Keratinocyte (primary cell): ENCODE measurements around the gene DPH7. TPM values are rescaled to one million over a fixed set of nuclear protein-coding genes. Genes with fewer than 3 reads are reported as not detected.

ENCODE experiments used
- DNase-seq: peaks from one replicate; pipeline ENCODE4 v3.0.0-alpha.2; 2011; ENCODE audit warnings: low read depth, missing footprints, low spot score
- FAIRE-seq: peaks from 2 replicates; lab custom pipeline; 2011; peaks lifted over from hg19 to GRCh38; lab: Jason Lieb, UNC
- H2AFZ ChIP-seq: 2 replicates; pipeline ENCODE4 v1.6.0; 2012; ENCODE audit warnings: low read length, control low read depth, inconsistent platforms; ENCODE audit not compliant: control insufficient read depth
- H3K27ac ChIP-seq: 2 replicates; pipeline ENCODE4 v1.5.1; 2011; ENCODE audit warnings: low read length; ENCODE audit not compliant: control insufficient read depth, insufficient read depth
- H3K27me3 ChIP-seq: 3 replicates; pipeline ENCODE4 v1.6.0; 2011; ENCODE audit warnings: low read length; ENCODE audit not compliant: control insufficient read depth, insufficient read depth; ENCODE audit errors: extremely low read depth
- H3K36me3 ChIP-seq, 2 experiments: 2 replicates in 1 of 2; 3 replicates in 1 of 2; pipeline ENCODE4 v1.5.1; 2011; ENCODE audit warnings: low read length in 2 of 2, mild to moderate bottlenecking in 1 of 2; ENCODE audit not compliant: control insufficient read depth in 2 of 2, insufficient read depth in 2 of 2; ENCODE audit errors: extremely low read depth in 1 of 2
- H3K4me1 ChIP-seq: 3 replicates; pipeline ENCODE4 v1.5.1; 2011; ENCODE audit warnings: low read length; ENCODE audit not compliant: control insufficient read depth, insufficient read depth; ENCODE audit errors: extremely low read depth
- H3K4me2 ChIP-seq: 3 replicates; pipeline ENCODE4 v1.6.0; 2011; ENCODE audit warnings: low read depth, low read length; ENCODE audit not compliant: control insufficient read depth, insufficient read depth; ENCODE audit errors: extremely low read depth
- H3K4me3 ChIP-seq, 3 experiments: fragments of 200-600 bp in 1 of 3; sonication (generic) in 1 of 3; 2 replicates in 2 of 3; 3 replicates in 1 of 3; pipeline ENCODE4 v1.5.1; 2011 to 2016; ENCODE audit warnings: low read length in 3 of 3, mild to moderate bottlenecking in 3 of 3, control low read depth in 2 of 3, inconsistent platforms in 1 of 3, low read depth in 1 of 3, mixed read lengths in 1 of 3, mixed run types in 1 of 3, moderate library complexity in 1 of 3; ENCODE audit not compliant: control insufficient read depth in 2 of 3, insufficient read depth in 2 of 3; ENCODE audit errors: extremely low read depth in 1 of 3
- H3K79me2 ChIP-seq: 2 replicates; pipeline ENCODE4 v1.6.0; 2012; ENCODE audit warnings: low read length; ENCODE audit not compliant: control insufficient read depth, insufficient read depth
- H3K9ac ChIP-seq: 3 replicates; pipeline ENCODE4 v1.6.0; 2011; ENCODE audit warnings: low read length; ENCODE audit not compliant: control insufficient read depth, insufficient read depth; ENCODE audit errors: extremely low read depth
- H3K9me1 ChIP-seq: 3 replicates; pipeline ENCODE4 v1.6.0; 2011; ENCODE audit warnings: low read length; ENCODE audit not compliant: control insufficient read depth, insufficient read depth; ENCODE audit errors: extremely low read depth
- H3K9me3 ChIP-seq: 2 replicates; pipeline ENCODE4 v1.5.1; 2012; ENCODE audit warnings: low read depth, low read length; ENCODE audit not compliant: control insufficient read depth
- H4K20me1 ChIP-seq: 3 replicates; pipeline ENCODE4 v1.6.0; 2011; ENCODE audit warnings: low read length; ENCODE audit not compliant: control insufficient read depth, insufficient read depth; ENCODE audit errors: extremely low read depth
- EZH2 ChIP-seq: IDR thresholded peaks from one replicate; pipeline ENCODE4 v1.6.1; 2012; ENCODE audit warnings: inconsistent platforms, mild to moderate bottlenecking, low read length, moderate library complexity
- dilution Hi-C: fragments of 300-500 bp; cut with MboI; formaldehyde crosslinking; loops from one replicate; pipeline ENCODE4 v1.7.0; 2020; ENCODE audit warnings: low sequenced_read_pairs; ENCODE audit not compliant: extremely low pct_ligation_motif_present
- polyA plus RNA-seq, 5 experiments: library from polyadenylated mRNA; depleted of rRNA in 3 of 5; stranded (reverse) in 3 of 5; stranded (forward) in 1 of 5; unstranded in 1 of 5; fragments of >200 nt; gene quantifications; 1 replicate in 1 of 5; 2 replicates in 3 of 5; 3 replicates in 1 of 5; pipeline versions ENCODE4 v1.2.1 to v1.2.3, GENCODE V29; 2011 to 2012; ENCODE audit warnings: missing spikeins in 2 of 5, low read depth in 1 of 5, low replicate concordance in 1 of 5
- TF ChIP-seq, protein P1 (sequence below), 3 experiments: IDR thresholded peaks in 1 of 3; conservative IDR thresholded peaks in 1 of 3; optimal IDR thresholded peaks in 1 of 3; 2 replicates in 2 of 3; 3 replicates in 1 of 3; pipeline versions ENCODE3 to v1.5.1; 2011; ENCODE audit warnings: low read length in 3 of 3, mild to moderate bottlenecking in 3 of 3, moderate library complexity in 2 of 3, control low read depth in 1 of 3, inconsistent platforms in 1 of 3; ENCODE audit not compliant: insufficient read depth in 2 of 3; ENCODE audit errors: extremely low read depth in 1 of 3

DPH7 gene
- polyA plus RNA-seq, 1 donor (not counting 4 experiments of a cell fraction or from before 2014, with no cell fraction given) = 25.3 TPM

DNA sequence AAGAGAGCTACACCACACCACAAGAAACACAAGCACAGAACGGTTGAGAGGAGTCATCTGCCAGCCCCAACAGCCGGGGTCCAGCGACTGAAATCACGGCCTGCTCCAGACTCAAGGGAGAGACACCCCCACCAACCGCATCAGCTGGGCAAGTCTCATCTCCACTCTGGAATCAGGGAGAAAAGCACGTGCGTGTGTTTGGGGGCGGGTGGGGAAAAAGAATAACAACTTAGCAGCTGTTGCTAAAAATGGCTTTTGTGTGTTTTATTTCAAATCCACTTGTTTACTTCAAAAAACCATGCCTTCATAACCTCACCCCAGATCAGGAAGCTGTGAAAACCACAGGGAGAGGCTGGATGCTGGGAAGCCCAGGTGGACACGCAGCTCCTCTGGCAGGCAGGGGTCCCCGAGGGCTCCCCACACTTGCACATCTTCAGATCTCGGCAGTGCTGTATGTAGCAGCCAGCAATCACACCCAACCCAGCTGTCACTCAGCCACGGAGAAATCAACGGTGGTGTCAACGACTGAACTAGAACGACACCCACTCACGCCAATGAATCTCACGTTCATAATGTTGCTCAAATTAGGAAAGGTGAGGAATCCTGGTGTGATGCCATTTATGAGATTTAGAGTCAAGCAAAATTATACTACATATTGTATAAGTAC, 47.5 kb downstream of the DPH7 start:
- Histone ChIP-seq H3K4me2 (no peak overlapping the region), H3K9ac (no peak overlapping the region), H3K9me3 (no peaks in the 10 kb centered on the region), H3K27me3 (no peaks in the 10 kb centered on the region), H3K4me1 (no peaks in the 10 kb centered on the region), H3K9me1 (no peaks in the 10 kb centered on the region), H3K4me3 (no peak overlapping the region), H3K27ac (no peak overlapping the region), H3K36me3 (no peaks in the 10 kb centered on the region), H3K79me2 (no peaks in the 10 kb centered on the region), H2AFZ (no peak overlapping the region), H4K20me1 (no peaks in the 10 kb centered on the region)
- no peak for FAIRE-seq
- TF ChIP-seq EZH2 = no peak
- TF ChIP-seq, protein P1, sequence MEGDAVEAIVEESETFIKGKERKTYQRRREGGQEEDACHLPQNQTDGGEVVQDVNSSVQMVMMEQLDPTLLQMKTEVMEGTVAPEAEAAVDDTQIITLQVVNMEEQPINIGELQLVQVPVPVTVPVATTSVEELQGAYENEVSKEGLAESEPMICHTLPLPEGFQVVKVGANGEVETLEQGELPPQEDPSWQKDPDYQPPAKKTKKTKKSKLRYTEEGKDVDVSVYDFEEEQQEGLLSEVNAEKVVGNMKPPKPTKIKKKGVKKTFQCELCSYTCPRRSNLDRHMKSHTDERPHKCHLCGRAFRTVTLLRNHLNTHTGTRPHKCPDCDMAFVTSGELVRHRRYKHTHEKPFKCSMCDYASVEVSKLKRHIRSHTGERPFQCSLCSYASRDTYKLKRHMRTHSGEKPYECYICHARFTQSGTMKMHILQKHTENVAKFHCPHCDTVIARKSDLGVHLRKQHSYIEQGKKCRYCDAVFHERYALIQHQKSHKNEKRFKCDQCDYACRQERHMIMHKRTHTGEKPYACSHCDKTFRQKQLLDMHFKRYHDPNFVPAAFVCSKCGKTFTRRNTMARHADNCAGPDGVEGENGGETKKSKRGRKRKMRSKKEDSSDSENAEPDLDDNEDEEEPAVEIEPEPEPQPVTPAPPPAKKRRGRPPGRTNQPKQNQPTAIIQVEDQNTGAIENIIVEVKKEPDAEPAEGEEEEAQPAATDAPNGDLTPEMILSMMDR (optimal IDR thresholded peaks at IDR 0.05 in 1 of 3, IDR thresholded peaks at IDR 0.05 in 1 of 3, conservative IDR thresholded peaks at IDR 0.05 in 1 of 3; ENCODE audit: extremely low read depth in 1 of 3, insufficient read depth in 2 of 3, low read length in 3 of 3) = no peak
- DNase-seq = no peak
- dilution Hi-C loops = no loop called here

DNA sequence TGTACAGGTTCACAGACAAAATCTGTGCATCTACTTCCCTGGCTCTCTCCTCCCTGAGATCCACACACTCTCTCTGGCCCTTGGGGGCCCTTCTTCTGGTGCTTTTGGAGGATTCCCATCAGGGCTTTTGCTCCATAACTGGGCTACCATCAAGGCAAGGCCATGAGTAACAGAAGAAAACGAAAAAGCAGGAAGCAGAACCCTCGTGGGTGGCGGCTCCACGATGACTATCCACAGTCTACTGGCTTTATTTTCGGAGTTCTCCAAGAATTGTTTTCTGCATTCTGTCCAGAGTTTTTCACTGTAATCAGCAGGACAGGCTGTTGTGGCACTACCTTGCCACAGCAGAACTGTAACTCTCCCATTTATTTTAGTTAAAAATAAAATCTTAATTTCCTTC, 48.4 kb downstream of the DPH7 start:
- FAIRE-seq (no peak), DNase-seq (no peak)
- no peak overlapping the region for H2AFZ ChIP-seq
- dilution Hi-C loops = no loop called here
- no peak overlapping the region for H3K4me2 ChIP-seq
- H3K4me3 ChIP-seq = no peak overlapping the region
- H3K27me3 ChIP-seq = no peaks in the 10 kb centered on the region
- H3K79me2 ChIP-seq = no peaks in the 10 kb centered on the region
- no peak overlapping the region for H3K27ac ChIP-seq
- H3K4me1 ChIP-seq = no peaks in the 10 kb centered on the region
- no peaks in the 10 kb centered on the region for H3K9me1 ChIP-seq
- no peaks in the 10 kb centered on the region for H3K9me3 ChIP-seq
- no peaks in the 10 kb centered on the region for H3K36me3 ChIP-seq
- H3K9ac ChIP-seq = no peak overlapping the region
- no peaks in the 10 kb centered on the region for H4K20me1 ChIP-seq
- TF ChIP-seq, protein P1 (optimal IDR thresholded peaks at IDR 0.05 in 1 of 3, IDR thresholded peaks at IDR 0.05 in 1 of 3, conservative IDR thresholded peaks at IDR 0.05 in 1 of 3; ENCODE audit: extremely low read depth in 1 of 3, insufficient read depth in 2 of 3, low read length in 3 of 3) = no peak
- TF ChIP-seq EZH2 = no peak
